HL-60/S4 treated with phorbol 12-myristate 13-acetate at 8.2 ng/mL for 4 days and 3 days (cell line): ENCODE measurements around the gene DEPDC5.

Experiments used
- in situ Hi-C: fragments of 300-500 bp; cut with MboI; formaldehyde crosslinking; loops from 2 replicates; pipeline ENCODE4 v1.15.0; 2022; ENCODE audit warnings: low sequenced_read_pairs

DEPDC5 gene

GRCh38 chr22:31846161-31847115, 92.6 kb downstream of the DEPDC5 start:
- in situ Hi-C loops: no loop called here

- in situ Hi-C loops: no loop called here
Observed at GRCh38 chr22:31848411-31848810, 94.6 kb downstream of the DEPDC5 start.

- in situ Hi-C loops: no loop called here
Observed at GRCh38 chr22:31850135-31850534, 96.3 kb downstream of the DEPDC5 start.

GRCh38 chr22:31852691-31853421, 99.0 kb downstream of the DEPDC5 start:
- in situ Hi-C loops: no loop called here

GRCh38 chr22:31853736-31854495, 100.1 kb downstream of the DEPDC5 start:
- in situ Hi-C loops: no loop called here

GRCh38 chr22:31857247-31857646, 103.4 kb downstream of the DEPDC5 start:
- in situ Hi-C loops: no loop called here

- in situ Hi-C loops: no loop called here
Observed at GRCh38 chr22:31861226-31861840, 107.5 kb downstream of the DEPDC5 start.

GRCh38 chr22:31866918-31867317, 113.1 kb downstream of the DEPDC5 start:
- in situ Hi-C loops: no loop called here

GRCh38 chr22:31867386-31868153, 113.8 kb downstream of the DEPDC5 start:
- in situ Hi-C loops: no loop called here

- in situ Hi-C loops: no loop called here
Observed at GRCh38 chr22:31869739-31870138, 115.9 kb downstream of the DEPDC5 start.

GRCh38 chr22:31870890-31871289, 117.1 kb downstream of the DEPDC5 start:
- in situ Hi-C loops: no loop called here

- in situ Hi-C loops: no loop called here
Observed at GRCh38 chr22:31871480-31871879, 117.7 kb downstream of the DEPDC5 start.

- in situ Hi-C loops: no loop called here
Observed at GRCh38 chr22:31872209-31872608, 118.4 kb downstream of the DEPDC5 start.

GRCh38 chr22:31874821-31875220, 121.0 kb downstream of the DEPDC5 start:
- in situ Hi-C loops: no loop called here

- in situ Hi-C loops: no loop called here
Observed at GRCh38 chr22:31876156-31876920, 122.5 kb downstream of the DEPDC5 start.

- in situ Hi-C loops: no loop called here
Observed at GRCh38 chr22:31879585-31879984, 125.8 kb downstream of the DEPDC5 start.

- in situ Hi-C loops: no loop called here
Observed at GRCh38 chr22:31881200-31881599, 127.4 kb downstream of the DEPDC5 start.

GRCh38 chr22:31881865-31882264, 128.0 kb downstream of the DEPDC5 start:
- in situ Hi-C loops: no loop called here

- in situ Hi-C loops: no loop called here
Observed at GRCh38 chr22:31882971-31883370, 129.2 kb downstream of the DEPDC5 start.
